Measurements from ENCODE around the gene PURA. TPM values are rescaled to one million over a fixed set of nuclear protein-coding genes. Genes with fewer than 3 reads are reported as not detected.
A peak's percentile ranks its signal among the peaks of the same experiment; 100 is the strongest.

The PURA gene
- total RNA-seq, result 10 to 100 TPM; 41.6 to 44.3 TPM

DNA sequence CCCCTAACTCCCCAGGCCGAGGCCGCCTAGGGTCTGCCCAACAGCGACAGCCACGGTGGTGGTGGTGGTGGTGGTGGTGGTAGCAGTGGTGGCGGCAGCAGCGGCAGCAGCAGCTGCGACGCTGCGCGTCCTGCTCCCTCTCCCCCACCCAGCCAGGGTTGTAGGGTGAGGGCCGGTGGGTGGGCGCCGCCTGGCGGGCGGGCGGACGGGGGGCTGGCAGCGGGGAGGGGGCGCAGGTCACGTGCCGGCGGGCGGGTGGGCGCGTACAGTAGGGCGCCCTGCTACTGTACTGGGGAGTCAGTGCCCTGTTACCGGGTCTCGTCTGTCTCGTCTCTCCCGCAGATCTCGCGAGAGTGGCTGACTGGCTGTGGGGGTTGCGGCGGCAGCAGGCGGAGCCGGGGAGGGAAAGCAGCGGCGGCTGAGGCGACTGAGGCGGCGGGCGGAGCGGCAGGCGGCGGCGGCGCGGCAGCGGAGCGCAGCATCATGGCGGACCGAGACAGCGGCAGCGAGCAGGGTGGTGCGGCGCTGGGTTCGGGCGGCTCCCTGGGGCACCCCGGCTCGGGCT lies at the start of gene PURA:
PURA (plus strand) TSS at position 411 of the 565 bp plus-strand sequence; CDS start at position 484, 73 bp downstream.
- H3K4me1 ChIP-seq (ENCODE audit: control insufficient read depth in 1 of 2, low read depth in 2 of 2), result peaks cover 41 to 80% of the 10 kb centered on the region in 2 donors

DNA sequence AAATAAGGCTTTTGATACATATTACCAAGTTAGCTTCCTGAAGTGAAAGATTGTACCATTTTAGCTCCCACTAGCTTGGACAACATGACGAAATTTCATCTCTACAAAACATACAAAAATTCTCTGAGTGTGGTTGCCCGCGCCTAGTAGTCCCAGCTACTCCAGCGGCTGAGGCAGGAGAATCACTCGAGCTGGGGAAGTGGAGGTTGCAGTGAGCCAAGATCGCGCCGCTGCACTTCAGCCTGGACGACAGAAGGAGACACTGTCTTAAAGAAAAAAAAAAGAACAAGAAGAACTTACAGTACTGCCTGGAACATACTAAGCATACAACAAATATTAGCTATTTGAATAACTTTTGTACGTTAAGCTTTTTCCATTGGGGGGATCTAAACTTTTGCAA lies 41.1 kb upstream of the PURA start:
- TF ChIP-seq, protein P1, sequence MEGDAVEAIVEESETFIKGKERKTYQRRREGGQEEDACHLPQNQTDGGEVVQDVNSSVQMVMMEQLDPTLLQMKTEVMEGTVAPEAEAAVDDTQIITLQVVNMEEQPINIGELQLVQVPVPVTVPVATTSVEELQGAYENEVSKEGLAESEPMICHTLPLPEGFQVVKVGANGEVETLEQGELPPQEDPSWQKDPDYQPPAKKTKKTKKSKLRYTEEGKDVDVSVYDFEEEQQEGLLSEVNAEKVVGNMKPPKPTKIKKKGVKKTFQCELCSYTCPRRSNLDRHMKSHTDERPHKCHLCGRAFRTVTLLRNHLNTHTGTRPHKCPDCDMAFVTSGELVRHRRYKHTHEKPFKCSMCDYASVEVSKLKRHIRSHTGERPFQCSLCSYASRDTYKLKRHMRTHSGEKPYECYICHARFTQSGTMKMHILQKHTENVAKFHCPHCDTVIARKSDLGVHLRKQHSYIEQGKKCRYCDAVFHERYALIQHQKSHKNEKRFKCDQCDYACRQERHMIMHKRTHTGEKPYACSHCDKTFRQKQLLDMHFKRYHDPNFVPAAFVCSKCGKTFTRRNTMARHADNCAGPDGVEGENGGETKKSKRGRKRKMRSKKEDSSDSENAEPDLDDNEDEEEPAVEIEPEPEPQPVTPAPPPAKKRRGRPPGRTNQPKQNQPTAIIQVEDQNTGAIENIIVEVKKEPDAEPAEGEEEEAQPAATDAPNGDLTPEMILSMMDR (IDR thresholded peaks at IDR 0.05), result no peak
- H3K27me3 ChIP-seq (replicated peaks; ENCODE audit: insufficient read depth), result no peaks in the 10 kb centered on the region
- no peak overlapping the region for H3K27ac ChIP-seq
- ATAC-seq (ENCODE audit: insufficient number of reproducible peaks, low FRiP score, low read depth), result no peak
- no peaks in the 10 kb centered on the region for H3K4me1 ChIP-seq (ENCODE audit: control insufficient read depth in 1 of 2, low read depth in 2 of 2)
- no peaks in the 10 kb centered on the region for H3K36me3 ChIP-seq
- H3K9me3 ChIP-seq, result no peaks in the 10 kb centered on the region
- no peak for DNase-seq (ENCODE audit: low spot score)
- no peak overlapping the region for H3K4me3 ChIP-seq

More for the DNA sequence above, at the start of gene PURA:
- peak within 1 kb of the TSS; percentile 81 to 84 for H3K27ac ChIP-seq
- no peaks in the 10 kb centered on the region for H3K9me3 ChIP-seq
- TF ChIP-seq, protein P1 (IDR thresholded peaks at IDR 0.05), result no peak
- ATAC-seq (ENCODE audit: insufficient number of reproducible peaks, low FRiP score, low read depth) (peak; percentile 46), DNase-seq (ENCODE audit: low spot score) (peak; percentile 88)
- H3K36me3 ChIP-seq, result no peaks in the 10 kb centered on the region
- H3K4me3 ChIP-seq, result peak within 1 kb of the TSS; percentile 94
- H3K27me3 ChIP-seq (replicated peaks; ENCODE audit: insufficient read depth), result no peaks in the 10 kb centered on the region

DNA sequence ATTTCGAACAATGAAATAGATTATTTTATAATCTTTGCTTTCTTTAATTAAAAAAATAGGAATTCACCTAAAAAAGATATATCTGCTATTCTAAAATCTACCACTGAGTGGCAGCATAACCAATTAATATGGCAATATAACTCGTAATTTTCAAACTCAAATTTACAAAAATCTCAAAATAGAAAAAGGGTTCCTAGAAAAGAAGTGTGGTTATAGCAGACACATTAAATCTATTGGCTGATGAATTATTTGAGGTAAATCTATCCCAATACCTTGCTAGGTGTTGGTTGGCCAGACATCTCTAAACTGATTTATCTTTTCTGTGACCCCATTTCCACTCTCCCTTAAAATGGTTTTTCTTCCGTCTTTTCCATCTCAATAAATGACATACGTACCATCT lies 40.6 kb upstream of the PURA start:
- Histone ChIP-seq H3K9me3 (no peaks in the 10 kb centered on the region), H3K27ac (no peak overlapping the region), H3K4me1 (ENCODE audit: control insufficient read depth in 1 of 2, low read depth in 2 of 2) (no peaks in the 10 kb centered on the region), H3K4me3 (no peak overlapping the region), H3K27me3 (replicated peaks; ENCODE audit: insufficient read depth) (no peaks in the 10 kb centered on the region), H3K36me3 (no peaks in the 10 kb centered on the region)
- DNase-seq (ENCODE audit: low spot score) (no peak), ATAC-seq (ENCODE audit: insufficient number of reproducible peaks, low FRiP score, low read depth) (no peak)
- TF ChIP-seq, protein P1 (IDR thresholded peaks at IDR 0.05), result peak; percentile 65

DNA sequence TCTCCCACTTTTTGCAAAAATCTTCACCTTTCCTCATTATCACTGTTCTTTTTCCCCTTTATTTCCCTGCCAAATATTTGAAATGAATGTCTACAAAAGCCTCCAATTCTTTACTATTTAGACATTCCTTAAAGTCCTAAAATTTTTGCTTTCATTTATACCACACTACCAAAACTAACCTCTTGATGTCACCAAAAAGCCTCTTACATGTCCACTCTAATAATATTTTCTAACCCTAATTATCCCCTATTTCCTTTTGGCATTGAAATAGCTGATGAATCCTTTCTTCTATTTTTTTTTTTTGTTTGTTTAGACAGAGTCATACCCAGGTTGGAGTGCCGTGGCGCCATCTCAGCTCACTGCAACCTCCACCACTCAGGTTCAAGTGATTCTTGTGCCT lies 38.5 kb upstream of the PURA start:
- DNase-seq (ENCODE audit: low spot score), result no peak
- TF ChIP-seq, protein P1 (IDR thresholded peaks at IDR 0.05), result no peak
- no peaks in the 10 kb centered on the region for H3K27me3 ChIP-seq (replicated peaks; ENCODE audit: insufficient read depth)
- H3K4me1 ChIP-seq (ENCODE audit: control insufficient read depth in 1 of 2, low read depth in 2 of 2), result no peaks in the 10 kb centered on the region
- no peak overlapping the region for H3K27ac ChIP-seq
- H3K4me3 ChIP-seq, result no peak overlapping the region
- no peak for ATAC-seq (ENCODE audit: insufficient number of reproducible peaks, low FRiP score, low read depth)
- no peaks in the 10 kb centered on the region for H3K9me3 ChIP-seq
- no peaks in the 10 kb centered on the region for H3K36me3 ChIP-seq

DNA sequence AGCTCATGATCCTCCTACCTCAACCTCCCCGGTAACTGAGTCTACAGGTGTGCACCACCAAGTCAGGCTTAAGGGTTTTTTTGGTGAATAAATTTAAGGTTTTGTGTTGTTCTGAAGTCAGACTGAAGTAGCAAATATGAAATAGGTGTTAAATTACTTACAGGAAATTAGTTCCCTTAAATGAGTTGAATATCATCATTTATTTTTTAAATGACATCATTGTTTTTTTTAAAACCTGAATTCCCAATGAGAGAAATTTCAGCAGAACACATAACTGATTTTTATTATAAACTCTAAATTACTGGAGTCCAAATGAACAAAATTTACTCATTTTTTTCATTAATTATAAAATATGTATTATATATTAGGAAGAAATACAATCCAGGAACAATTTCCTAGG lies 37.8 kb upstream of the PURA start:
- TF ChIP-seq, protein P1 (IDR thresholded peaks at IDR 0.05), result no peak
- no peaks in the 10 kb centered on the region for H3K4me1 ChIP-seq (ENCODE audit: control insufficient read depth in 1 of 2, low read depth in 2 of 2)
- no peak overlapping the region for H3K4me3 ChIP-seq
- H3K27me3 ChIP-seq (replicated peaks; ENCODE audit: insufficient read depth), result no peaks in the 10 kb centered on the region
- no peak for ATAC-seq (ENCODE audit: insufficient number of reproducible peaks, low FRiP score, low read depth)
- H3K27ac ChIP-seq, result no peak overlapping the region
- DNase-seq (ENCODE audit: low spot score), result no peak
- H3K36me3 ChIP-seq, result no peaks in the 10 kb centered on the region
- no peaks in the 10 kb centered on the region for H3K9me3 ChIP-seq

Data from thoracic aorta (tissue), 2 donors.